HG03103 (cell line): Measurements from ENCODE around the gene PFN2.
"Not testable (repeated sequence)": the region's sequence is repeated elsewhere in the genome, so short reads cannot be mapped to it uniquely, and the experiment has no call there.

Experiments
- ATAC-seq: cut with Tn5 transposase; IDR thresholded peaks from one replicate; pipeline ENCODE4 v1.9.1; 2021; ENCODE audit warnings: low read depth; ENCODE audit not compliant: unreplicated experiment

The PFN2 gene

GRCh38 chr3:149970716-149971402 is at the start of gene PFN2:
TSS of gene PFN2 (minus strand) at chr3:149970895. CDS start at chr3:149970856, 39 bp downstream.
- ATAC-seq = peak; percentile 34

- no peak for ATAC-seq
Observed at GRCh38 chr3:150015901-150016300, 45.2 kb upstream of the PFN2 start.

GRCh38 chr3:150014782-150015181 is 44.1 kb upstream of the PFN2 start:
- no peak for ATAC-seq

GRCh38 chr3:150013801-150014200 is 43.1 kb upstream of the PFN2 start:
- no peak for ATAC-seq

- ATAC-seq = no peak
Observed at GRCh38 chr3:150006794-150007193, 36.1 kb upstream of the PFN2 start.

GRCh38 chr3:150005243-150006112 is 34.8 kb upstream of the PFN2 start:
- ATAC-seq = no peak

GRCh38 chr3:150000641-150001040 is 29.9 kb upstream of the PFN2 start:
- no peak for ATAC-seq

- ATAC-seq = no peak
Observed at GRCh38 chr3:149999421-149999820, 28.7 kb upstream of the PFN2 start.

GRCh38 chr3:149998946-149999345 is 28.3 kb upstream of the PFN2 start:
- no peak for ATAC-seq

GRCh38 chr3:149992416-149993058 is 21.8 kb upstream of the PFN2 start:
- ATAC-seq = no peak

GRCh38 chr3:149990423-149990948 is 19.8 kb upstream of the PFN2 start:
- ATAC-seq = no peak

- ATAC-seq = no peak
Observed at GRCh38 chr3:149989307-149989706, 18.6 kb upstream of the PFN2 start.

- no peak for ATAC-seq
Observed at GRCh38 chr3:149983628-149984027, 12.9 kb upstream of the PFN2 start.

GRCh38 chr3:149983053-149983452 is 12.4 kb upstream of the PFN2 start:
- not testable (repeated sequence) for ATAC-seq

- ATAC-seq = not testable (repeated sequence)
Observed at GRCh38 chr3:149981979-149982378, 11.3 kb upstream of the PFN2 start.

- ATAC-seq = no peak
Observed at GRCh38 chr3:149977386-149977785, 6.7 kb upstream of the PFN2 start.

- no peak for ATAC-seq
Observed at GRCh38 chr3:149975919-149976318, 5.2 kb upstream of the PFN2 start.

GRCh38 chr3:149971403-149972075 is 844 bp upstream of the PFN2 start:
- peak; percentile 11 for ATAC-seq

- ATAC-seq = peak; percentile 51
Observed at GRCh38 chr3:149969940-149970715, 567 bp downstream of the PFN2 start.
